Testis (tissue), 2 donors: ENCODE measurements around the gene ZNF503.

Source experiments
- POLR2A ChIP-seq: fragments of 450-650 bp; IDR thresholded peaks from one replicate; pipeline ENCODE4 v1.6.1; 2017; ENCODE audit warnings: antibody characterized with exemption, mild to moderate bottlenecking, moderate library complexity
- TF ChIP-seq, protein P1 (sequence below), 3 experiments: fragments of 450-650 bp in 2 of 3; fragments of 200-600 bp in 1 of 3; sonication (generic) in 1 of 3; IDR thresholded peaks; one replicate each; pipeline ENCODE4 v1.5.1; 2016 to 2019; ENCODE audit warnings: antibody characterized with exemption in 3 of 3, mild to moderate bottlenecking in 2 of 3, moderate library complexity in 1 of 3

DNA sequence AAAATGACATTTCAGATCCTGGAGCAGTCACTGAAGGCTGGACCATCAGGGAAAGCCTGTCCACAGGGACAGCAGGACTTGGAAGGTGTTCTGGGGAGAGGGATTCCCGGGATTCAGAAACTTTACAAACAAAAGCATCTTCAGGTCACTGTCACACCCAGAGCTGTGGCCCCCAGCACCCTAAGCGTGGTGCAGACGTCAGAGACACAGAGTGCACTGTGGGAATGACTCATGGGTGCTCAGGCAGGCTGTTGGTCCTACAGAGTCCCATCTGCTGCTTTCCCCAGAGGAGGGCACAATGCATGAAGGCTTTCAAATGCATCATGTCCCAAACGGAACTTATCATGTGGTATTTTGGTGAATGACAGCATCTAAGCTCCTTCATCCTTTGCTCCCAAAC, 16.7 kb upstream of the ZNF503 start:
- TF ChIP-seq, protein P1, sequence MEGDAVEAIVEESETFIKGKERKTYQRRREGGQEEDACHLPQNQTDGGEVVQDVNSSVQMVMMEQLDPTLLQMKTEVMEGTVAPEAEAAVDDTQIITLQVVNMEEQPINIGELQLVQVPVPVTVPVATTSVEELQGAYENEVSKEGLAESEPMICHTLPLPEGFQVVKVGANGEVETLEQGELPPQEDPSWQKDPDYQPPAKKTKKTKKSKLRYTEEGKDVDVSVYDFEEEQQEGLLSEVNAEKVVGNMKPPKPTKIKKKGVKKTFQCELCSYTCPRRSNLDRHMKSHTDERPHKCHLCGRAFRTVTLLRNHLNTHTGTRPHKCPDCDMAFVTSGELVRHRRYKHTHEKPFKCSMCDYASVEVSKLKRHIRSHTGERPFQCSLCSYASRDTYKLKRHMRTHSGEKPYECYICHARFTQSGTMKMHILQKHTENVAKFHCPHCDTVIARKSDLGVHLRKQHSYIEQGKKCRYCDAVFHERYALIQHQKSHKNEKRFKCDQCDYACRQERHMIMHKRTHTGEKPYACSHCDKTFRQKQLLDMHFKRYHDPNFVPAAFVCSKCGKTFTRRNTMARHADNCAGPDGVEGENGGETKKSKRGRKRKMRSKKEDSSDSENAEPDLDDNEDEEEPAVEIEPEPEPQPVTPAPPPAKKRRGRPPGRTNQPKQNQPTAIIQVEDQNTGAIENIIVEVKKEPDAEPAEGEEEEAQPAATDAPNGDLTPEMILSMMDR (IDR thresholded peaks at IDR 0.05), result no peak
- no peak for TF ChIP-seq POLR2A
